HepG2 (cell line): Measurements from ENCODE around the gene ASTN2. TPM values are rescaled to one million over a fixed set of nuclear protein-coding genes. Genes with fewer than 3 reads are reported as not detected.

Source experiments
- ATAC-seq: fragments of 200-7000 bp; cut with Tn5 transposase; 3 replicates; pipeline ENCODE4 v1.9.1; 2020; ENCODE audit warnings: mild to moderate bottlenecking, moderate library complexity
- BruUV-seq: library from RNA; stranded (reverse); fragments of 400-500 nt; replicated peaks from 2 replicates; lab custom pipeline; 2021; lab: Mats Ljungman, UMichigan
- CTCF ChIA-PET: fragments of 300-600 bp; formaldehyde crosslinking; extraction: SDS; loops from one replicate; lab custom pipeline; 2021; ENCODE audit warnings: low total read pairs, inconsistent platforms, low intra/inter-chr PET ratio; lab: Yijun Ruan, JAX
- POLR2A ChIA-PET: fragments of 350-600 bp; sonication (Branson Sonifier 250); formaldehyde crosslinking; loops from one replicate; lab custom pipeline; 2020; ENCODE audit warnings: antibody characterized with exemption, inconsistent platforms; lab: Yijun Ruan, JAX
- DNase-seq: peaks from one replicate; pipeline ENCODE4 v3.0.0-alpha.2; 2015; ENCODE audit warnings: low spot score
- FAIRE-seq: peaks from 3 replicates; lab custom pipeline; 2011; peaks lifted over from hg19 to GRCh38; lab: Jason Lieb, UNC
- H2AFZ ChIP-seq: one replicate; pipeline ENCODE4 v1.6.1; 2011; ENCODE audit warnings: low read length, inconsistent platforms
- H3K27ac ChIP-seq: fragments of 300-600 bp; 3 replicates; pipeline ENCODE4 v1.8.0; 2011; ENCODE audit warnings: mixed run types, mild to moderate bottlenecking, mixed read lengths, low read length, inconsistent platforms; ENCODE audit not compliant: insufficient read depth; ENCODE audit errors: extremely low read length
- H3K27me3 ChIP-seq, 2 experiments: fragments of 200-600 bp in 1 of 2; 2 replicates in 1 of 2; 3 replicates in 1 of 2; pipeline versions ENCODE4 v1.6.0 to v1.8.0; 2011; ENCODE audit warnings: low read length in 2 of 2, mild to moderate bottlenecking in 2 of 2, moderate library complexity in 2 of 2, inconsistent platforms in 1 of 2; ENCODE audit not compliant: insufficient read depth in 2 of 2, control insufficient read depth in 1 of 2
- H3K36me3 ChIP-seq, 2 experiments: fragments of 200-600 bp in 1 of 2; replicated peaks in 1 of 2; 2 replicates in 1 of 2; 3 replicates in 1 of 2; pipeline versions ENCODE4 v1.5.1 to v1.8.0; 2011; ENCODE audit warnings: low read length in 2 of 2, inconsistent platforms in 1 of 2; ENCODE audit not compliant: insufficient read depth in 2 of 2, control insufficient read depth in 1 of 2
- H3K4me1 ChIP-seq: 2 replicates; pipeline ENCODE4 v1.5.1; 2012; ENCODE audit warnings: low read length, inconsistent platforms; ENCODE audit not compliant: insufficient read depth
- H3K4me2 ChIP-seq: 2 replicates; pipeline ENCODE4 v1.6.0; 2011; ENCODE audit warnings: low read depth, low read length, inconsistent platforms
- H3K4me3 ChIP-seq, 3 experiments: fragments of 200-600 bp in 1 of 3; sonication (generic), shearing (Covaris generic) in 1 of 3; replicated peaks in 1 of 3; 2 replicates each; pipeline ENCODE4 v1.5.1; 2011 to 2016; ENCODE audit warnings: low read length in 3 of 3, inconsistent platforms in 2 of 3, low read depth in 2 of 3, mild to moderate bottlenecking in 2 of 3, control low read depth in 1 of 3, mixed read lengths in 1 of 3; ENCODE audit not compliant: insufficient read depth in 1 of 3
- H3K79me2 ChIP-seq: one replicate; pipeline ENCODE4 v1.6.1; 2011; ENCODE audit warnings: low read length, inconsistent platforms; ENCODE audit not compliant: insufficient read depth
- H3K9ac ChIP-seq: 2 replicates; pipeline ENCODE4 v1.6.0; 2011; ENCODE audit warnings: mild to moderate bottlenecking, low read depth, low read length, inconsistent platforms; ENCODE audit not compliant: insufficient read depth
- H3K9me3 ChIP-seq: 2 replicates; pipeline ENCODE4 v1.5.1; 2012; ENCODE audit warnings: mild to moderate bottlenecking, low read length
- H4K20me1 ChIP-seq: 2 replicates; pipeline ENCODE4 v1.6.0; 2011; ENCODE audit warnings: inconsistent platforms, mild to moderate bottlenecking, low read length, moderate library complexity; ENCODE audit not compliant: insufficient read depth
- ELF3 ChIP-seq: IDR thresholded peaks from 2 replicates; pipeline ENCODE4 v1.6.1; 2016; ENCODE audit warnings: missing genetic modification reagents, missing compliant biosample characterization
- KLF16 ChIP-seq, 2 experiments: sonication (generic) in 1 of 2; formaldehyde crosslinking in 1 of 2; IDR thresholded peaks; 2 replicates each; pipeline versions ENCODE4 v1.6.1 to v1.8.0; 2016 to 2023; ENCODE audit warnings: missing genetic modification reagents in 2 of 2, missing compliant biosample characterization in 1 of 2
- MAFK ChIP-seq, 2 experiments: IDR thresholded peaks in 1 of 2; conservative IDR thresholded peaks in 1 of 2; 2 replicates each; pipeline ENCODE4 v1.6.1; 2011; ENCODE audit warnings: improper control_type of control experiment in 2 of 2, low read length in 2 of 2
- NFATC3 ChIP-seq: sonication (generic); formaldehyde crosslinking; IDR thresholded peaks from 2 replicates; pipeline ENCODE4 v1.5.1; 2020; ENCODE audit warnings: mild to moderate bottlenecking, missing genetic modification reagents
- PAX8 ChIP-seq: sonication (generic); formaldehyde crosslinking; IDR thresholded peaks from 2 replicates; pipeline ENCODE4 v1.8.0; 2022; ENCODE audit warnings: mild to moderate bottlenecking, missing genetic modification reagents, borderline replicate concordance
- SRY ChIP-seq: sonication (generic); formaldehyde crosslinking; IDR thresholded peaks from 2 replicates; pipeline ENCODE4 v1.8.0; 2022; ENCODE audit warnings: mild to moderate bottlenecking, missing genetic modification reagents
- TOE1 ChIP-seq: sonication (generic); formaldehyde crosslinking; IDR thresholded peaks from 2 replicates; pipeline ENCODE4 v1.4.0; 2020; ENCODE audit warnings: mild to moderate bottlenecking, missing genetic modification reagents
- WGBS: methylation state at CpG from one replicate; pipeline ENCODE4 v1.1.6; 2017; ENCODE audit warnings: low lambda C conversion rate; 5-methylcytosine and 5-hydroxymethylcytosine counted together
- in situ Hi-C: cut with HindIII; loops from 2 replicates; pipeline ENCODE4 v1.10.0; 2017; ENCODE audit warnings: low pct_unique_long_range_greater_than_20kb; ENCODE audit not compliant: extremely low pct_ligation_motif_present
- intact Hi-C: fragments of 100-400 bp; cut with micrococcal nuclease; formaldehyde crosslinking; loops from one replicate; pipeline ENCODE4 v1.10.0; 2022; ENCODE audit not compliant: unreplicated experiment
- polyA plus RNA-seq, 8 experiments: library from polyadenylated mRNA; depleted of rRNA in 3 of 8; stranded (reverse) in 7 of 8; unstranded in 1 of 8; fragments of >200 nt; fragmentation: Illumina TruSeq in 4 of 8; extraction: Trizol in 4 of 8; gene quantifications; 2 replicates each; pipeline versions ENCODE4 v1.2.1 to v1.2.3, GENCODE V29; 2011 to 2016; ENCODE audit warnings: low read depth in 4 of 8, missing spikeins in 1 of 8, mixed read lengths in 1 of 8; ENCODE audit not compliant: insufficient read depth in 1 of 8
- total RNA-seq, 5 experiments: library from RNA; depleted of rRNA; stranded (reverse); fragments of >200 nt; fragmentation: Illumina TruSeq; extraction: Trizol; gene quantifications; 2 replicates each; pipeline ENCODE4 v1.2.3, GENCODE V29; 2016; ENCODE audit warnings: low read depth in 1 of 5
- TF ChIP-seq, protein P1 (sequence below): sonication (generic); formaldehyde crosslinking; IDR thresholded peaks from 2 replicates; pipeline ENCODE4 v1.9.0; 2022; ENCODE audit warnings: low read depth, missing genetic modification reagents
- TF ChIP-seq, protein P2 (sequence below): sonication (generic); formaldehyde crosslinking; IDR thresholded peaks from 2 replicates; pipeline ENCODE4 v1.5.0; 2020; ENCODE audit warnings: missing genetic modification reagents, mild to moderate bottlenecking, borderline replicate concordance

The ASTN2 gene
- total and polyA plus RNA-seq, 2 of the 13 experiments (the other 11 are each of a cell fraction or from before 2014, with no cell fraction given), result 5.2 to 13.5 TPM

DNA sequence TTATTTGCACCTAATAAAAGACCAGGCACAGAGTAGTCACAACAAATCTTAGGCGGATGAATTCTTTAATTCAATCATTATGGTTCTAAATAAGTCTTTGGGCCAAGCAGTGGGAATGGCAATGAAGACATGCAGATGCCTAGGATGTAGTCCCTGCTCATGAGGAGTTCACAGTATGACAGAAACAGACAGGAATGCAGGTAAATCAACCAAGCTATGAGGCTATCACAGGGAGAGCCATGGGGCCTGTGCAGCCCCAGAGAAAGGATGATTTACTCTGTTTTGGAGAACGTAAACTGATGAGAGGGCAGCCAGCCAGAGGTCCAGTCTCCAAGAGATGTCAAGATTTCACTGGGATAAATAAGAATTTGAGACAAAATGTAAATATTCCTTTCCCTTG, 598.4 kb downstream of the ASTN2 start (continued):
- TF ChIP-seq, protein P1, sequence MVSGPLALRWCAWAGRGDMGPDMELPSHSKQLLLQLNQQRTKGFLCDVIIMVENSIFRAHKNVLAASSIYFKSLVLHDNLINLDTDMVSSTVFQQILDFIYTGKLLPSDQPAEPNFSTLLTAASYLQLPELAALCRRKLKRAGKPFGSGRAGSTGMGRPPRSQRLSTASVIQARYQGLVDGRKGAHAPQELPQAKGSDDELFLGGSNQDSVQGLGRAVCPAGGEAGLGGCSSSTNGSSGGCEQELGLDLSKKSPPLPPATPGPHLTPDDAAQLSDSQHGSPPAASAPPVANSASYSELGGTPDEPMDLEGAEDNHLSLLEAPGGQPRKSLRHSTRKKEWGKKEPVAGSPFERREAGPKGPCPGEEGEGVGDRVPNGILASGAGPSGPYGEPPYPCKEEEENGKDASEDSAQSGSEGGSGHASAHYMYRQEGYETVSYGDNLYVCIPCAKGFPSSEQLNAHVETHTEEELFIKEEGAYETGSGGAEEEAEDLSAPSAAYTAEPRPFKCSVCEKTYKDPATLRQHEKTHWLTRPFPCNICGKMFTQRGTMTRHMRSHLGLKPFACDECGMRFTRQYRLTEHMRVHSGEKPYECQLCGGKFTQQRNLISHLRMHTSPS (CRISPR knock-in tag), result no peak
- TF ChIP-seq, all 625 proteins: peak for 0

DNA sequence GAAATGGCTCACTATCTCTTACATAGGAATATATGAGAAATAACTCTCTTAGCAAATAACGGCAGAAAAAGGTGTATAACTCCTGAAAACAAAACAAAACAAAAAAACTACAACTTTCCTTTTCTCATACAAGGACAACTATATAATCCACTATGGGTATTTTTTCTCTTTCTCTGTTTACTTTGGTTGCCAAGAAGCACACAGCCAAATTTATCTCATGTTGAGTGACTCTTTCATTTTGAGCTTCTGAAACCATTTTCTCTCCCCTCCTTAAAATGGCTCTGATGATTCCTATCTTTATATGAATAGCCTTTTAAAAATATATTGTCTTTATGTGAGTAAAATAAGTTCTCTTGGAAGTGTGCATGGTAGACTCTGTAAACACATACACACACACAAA, 599.0 kb downstream of the ASTN2 start:
- ChIA-PET POLR2A (no interaction called here), CTCF (no interaction called here)
- no peak overlapping the region for H3K4me2 ChIP-seq
- no peaks in the 10 kb centered on the region for H3K9me3 ChIP-seq
- H2AFZ ChIP-seq, result no peak overlapping the region
- no peaks in the 10 kb centered on the region for H3K79me2 ChIP-seq
- ATAC-seq (no peak), DNase-seq (no peak), FAIRE-seq (no peak)
- TF ChIP-seq TOE1 (CRISPR knock-in tag), result no peak
- TF ChIP-seq, protein P1 (CRISPR knock-in tag), result no peak
- no peak for TF ChIP-seq KLF16 (CRISPR knock-in tag; IDR thresholded peaks at IDR 0.05)
- TF ChIP-seq NFATC3, result no peak
- TF ChIP-seq MAFK (conservative IDR thresholded peaks at IDR 0.05 in 1 of 2, IDR thresholded peaks at IDR 0.05 in 1 of 2; ENCODE audit: low read length in 2 of 2), result no peak
- TF ChIP-seq SRY (CRISPR knock-in tag), result no peak
- TF ChIP-seq, protein P2, sequence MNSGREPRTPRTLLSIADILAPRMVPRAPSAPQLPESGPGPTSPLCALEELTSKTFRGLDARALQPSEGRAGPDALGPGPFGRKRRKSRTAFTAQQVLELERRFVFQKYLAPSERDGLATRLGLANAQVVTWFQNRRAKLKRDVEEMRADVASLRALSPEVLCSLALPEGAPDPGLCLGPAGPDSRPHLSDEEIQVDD (CRISPR knock-in tag), result no peak
- no peak for TF ChIP-seq PAX8
- no peak for TF ChIP-seq ELF3
- H4K20me1 ChIP-seq, result no peaks in the 10 kb centered on the region
- H3K36me3 ChIP-seq, result no peaks in the 10 kb centered on the region
- no peak overlapping the region for H3K27ac ChIP-seq
- 0% methylated on average over 1 of the region's 1 CpG for WGBS
- intact Hi-C loops (no loop called here), in situ Hi-C loops (no loop called here)
- H3K4me3 ChIP-seq, result no peak overlapping the region
- no TSS peak for BruUV-seq
- no peaks in the 10 kb centered on the region for H3K27me3 ChIP-seq
- no peaks in the 10 kb centered on the region for H3K4me1 ChIP-seq
- H3K9ac ChIP-seq, result no peak overlapping the region
